Stimulated activated CD8-positive, alpha-beta memory T cell treated with anti-CD3 and anti-CD28 coated beads, Interleukin-15, amount 100 ng/mL, for 24 hours (primary cell): ENCODE results near the gene AGAP1.

Source experiments
- DNase-seq: peaks from one replicate; pipeline ENCODE4 v3.0.0-alpha.2; 2020; ENCODE audit warnings: low read depth

The AGAP1 gene

GRCh38 chr2:235508371-235509160, 14.7 kb downstream of the AGAP1 start:
- no peak for DNase-seq

GRCh38 chr2:235510318-235510717, 16.5 kb downstream of the AGAP1 start:
- no peak for DNase-seq

GRCh38 chr2:235511187-235511661, 17.4 kb downstream of the AGAP1 start:
- no peak for DNase-seq

GRCh38 chr2:235511751-235512698, 18.2 kb downstream of the AGAP1 start:
- no peak for DNase-seq

- no peak for DNase-seq
Measured at GRCh38 chr2:235512699-235513053, 18.8 kb downstream of the AGAP1 start.

GRCh38 chr2:235513984-235514626, 20.3 kb downstream of the AGAP1 start:
- DNase-seq, result no peak

- no peak for DNase-seq
Measured at GRCh38 chr2:235514627-235515363, 21.0 kb downstream of the AGAP1 start.

GRCh38 chr2:235515364-235515742, 21.5 kb downstream of the AGAP1 start:
- no peak for DNase-seq

GRCh38 chr2:235515821-235516220, 22.0 kb downstream of the AGAP1 start:
- no peak for DNase-seq

GRCh38 chr2:235516257-235516656, 22.4 kb downstream of the AGAP1 start:
- no peak for DNase-seq

- no peak for DNase-seq
Measured at GRCh38 chr2:235518322-235519090, 24.7 kb downstream of the AGAP1 start.

GRCh38 chr2:235520787-235521186, 26.9 kb downstream of the AGAP1 start:
- DNase-seq, result no peak

- no peak for DNase-seq
Measured at GRCh38 chr2:235521844-235522243, 28.0 kb downstream of the AGAP1 start.

- no peak for DNase-seq
Measured at GRCh38 chr2:235523021-235523420, 29.2 kb downstream of the AGAP1 start.

- DNase-seq, result no peak
Measured at GRCh38 chr2:235523486-235524150, 29.8 kb downstream of the AGAP1 start.

GRCh38 chr2:235526166-235526565, 32.3 kb downstream of the AGAP1 start:
- DNase-seq, result no peak

- DNase-seq, result no peak
Measured at GRCh38 chr2:235527806-235528469, 34.1 kb downstream of the AGAP1 start.

- no peak for DNase-seq
Measured at GRCh38 chr2:235529621-235530020, 35.8 kb downstream of the AGAP1 start.

- no peak for DNase-seq
Measured at GRCh38 chr2:235530735-235531134, 36.9 kb downstream of the AGAP1 start.

- no peak for DNase-seq
Measured at GRCh38 chr2:235532307-235532706, 38.5 kb downstream of the AGAP1 start.
